HK-2 (cell line): ENCODE measurements around the gene CEP250.
"Not testable (repeated sequence)": the region's sequence is repeated elsewhere in the genome, so short reads cannot be mapped to it uniquely, and the experiment has no call there.

Source experiments
- DNase-seq: peaks from one replicate; pipeline ENCODE4 v3.0.0-alpha.2; 2018; ENCODE audit not compliant: unreplicated experiment

The CEP250 gene

GRCh38 chr20:35457539-35457938 lies 2.1 kb downstream of the CEP250 start:
- not testable (repeated sequence) for DNase-seq

- DNase-seq: no peak
Measured at GRCh38 chr20:35458388-35458787, 3.0 kb downstream of the CEP250 start.

GRCh38 chr20:35461620-35462019 lies 6.2 kb downstream of the CEP250 start:
- no peak for DNase-seq

GRCh38 chr20:35462351-35462750 lies 7.0 kb downstream of the CEP250 start:
- DNase-seq: no peak

DNA sequence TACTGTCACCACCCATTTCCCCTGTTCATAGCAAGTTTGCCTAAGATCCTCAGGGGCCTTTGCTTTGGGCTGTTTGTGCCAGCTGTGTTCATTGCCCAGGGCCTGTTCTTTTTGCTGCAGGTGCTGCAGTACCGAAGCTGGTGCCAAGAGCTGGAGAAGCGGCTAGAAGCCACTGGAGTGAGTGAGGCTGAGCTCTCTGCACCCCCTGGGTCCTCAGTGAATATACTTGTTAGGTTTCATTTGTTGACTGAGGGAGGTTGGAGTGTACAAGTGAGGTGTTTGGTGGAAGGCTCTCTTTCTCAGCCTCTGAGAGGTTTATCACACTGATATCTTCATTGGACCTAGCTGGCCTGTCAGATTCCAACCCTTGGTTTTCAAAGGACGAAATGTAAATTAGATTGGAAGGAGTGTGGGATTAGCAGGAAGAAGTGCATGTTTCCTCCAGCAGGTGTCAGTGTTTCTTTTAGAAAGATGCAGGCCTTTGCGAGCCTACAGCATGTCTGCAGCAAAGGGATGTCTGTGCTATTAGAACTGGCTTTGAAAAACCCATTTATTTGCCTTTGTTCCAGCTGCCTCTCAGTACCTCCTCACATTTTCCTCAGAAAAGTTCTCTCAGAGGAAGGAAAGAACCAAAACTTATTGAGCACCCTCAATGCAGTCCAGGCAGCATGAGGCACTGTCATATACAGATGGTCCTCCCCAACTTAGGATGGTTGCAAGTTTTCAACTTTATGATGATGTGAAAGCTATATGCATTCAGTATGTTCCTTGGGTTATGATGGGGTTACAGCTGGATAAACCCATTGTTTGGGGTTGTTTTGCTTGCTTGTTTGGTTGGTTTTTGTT lies 8.3 kb downstream of the CEP250 start:
- DNase-seq: peak; percentile 47

DNA sequence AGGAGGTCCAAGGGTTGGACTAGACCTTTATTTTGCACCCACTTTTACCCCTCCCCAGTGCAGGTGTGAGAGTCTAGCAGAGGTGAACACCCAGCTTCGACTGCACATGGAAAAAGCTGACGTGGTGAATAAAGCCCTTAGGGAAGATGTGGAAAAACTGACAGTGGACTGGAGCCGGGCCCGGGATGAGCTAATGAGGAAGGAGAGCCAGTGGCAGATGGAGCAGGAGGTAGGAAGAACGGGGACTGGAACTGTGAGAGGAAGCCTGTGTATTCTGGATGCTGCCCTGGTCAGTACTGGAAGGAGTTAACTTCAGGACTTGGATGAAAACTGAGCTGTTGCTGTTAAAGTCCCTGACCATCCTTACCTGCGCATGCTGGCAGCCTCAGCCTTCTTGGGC lies 10.6 kb downstream of the CEP250 start:
- DNase-seq: no peak

- no peak for DNase-seq
Measured at GRCh38 chr20:35466856-35467255, 11.5 kb downstream of the CEP250 start.

GRCh38 chr20:35467339-35468224 lies 12.2 kb downstream of the CEP250 start:
- no peak for DNase-seq

DNA sequence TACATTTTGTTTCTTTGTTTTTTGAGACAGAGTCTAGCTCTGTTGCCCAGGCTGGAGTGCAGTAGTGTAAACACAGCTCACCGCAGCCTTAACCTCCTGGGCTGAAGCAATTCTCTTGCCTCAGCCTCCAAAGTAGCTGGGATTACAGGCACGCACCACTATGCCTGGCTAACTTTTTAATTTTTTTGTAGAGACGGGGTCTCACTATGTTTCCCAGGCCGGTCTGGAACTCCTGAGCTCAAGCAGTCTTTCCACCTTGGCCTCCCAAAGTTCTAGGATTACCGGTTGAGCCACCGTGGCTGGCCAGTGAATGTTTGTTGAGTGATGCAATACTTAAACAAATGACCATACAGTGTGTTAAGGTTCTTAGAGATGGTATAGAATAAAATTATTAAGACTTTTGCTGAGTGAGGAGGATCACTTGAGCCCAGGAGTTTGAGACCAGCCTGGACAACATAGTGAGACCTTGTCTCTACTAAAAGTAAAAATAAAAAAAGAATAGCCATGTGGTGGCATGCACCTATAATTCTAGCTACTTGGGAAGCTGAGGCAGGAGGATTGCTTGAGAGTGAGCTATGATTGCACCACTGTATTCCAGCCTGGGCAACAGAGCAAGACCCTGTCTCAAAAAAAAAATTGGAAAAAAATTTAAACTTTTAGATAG lies 13.4 kb downstream of the CEP250 start:
- DNase-seq: no peak

GRCh38 chr20:35472209-35472608 lies 16.8 kb downstream of the CEP250 start:
- DNase-seq: no peak

DNA sequence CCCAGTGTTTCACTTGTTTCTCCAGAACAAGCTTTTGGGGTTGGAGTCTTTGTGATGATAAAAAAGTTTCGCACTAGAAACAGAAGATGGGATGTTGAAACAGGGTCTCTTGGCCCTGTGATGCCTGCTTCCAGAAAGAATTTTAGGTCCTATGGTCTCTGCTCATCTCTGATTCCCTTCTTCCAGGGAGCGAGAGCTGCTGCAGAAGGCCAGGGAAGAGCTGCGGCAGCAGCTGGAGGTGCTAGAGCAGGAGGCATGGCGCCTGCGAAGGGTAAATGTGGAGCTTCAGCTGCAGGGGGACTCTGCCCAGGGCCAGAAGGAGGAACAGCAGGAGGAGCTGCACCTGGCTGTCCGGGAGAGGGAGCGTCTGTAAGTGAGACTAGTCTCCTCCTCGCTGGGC lies 18.3 kb downstream of the CEP250 start:
- DNase-seq: no peak

DNA sequence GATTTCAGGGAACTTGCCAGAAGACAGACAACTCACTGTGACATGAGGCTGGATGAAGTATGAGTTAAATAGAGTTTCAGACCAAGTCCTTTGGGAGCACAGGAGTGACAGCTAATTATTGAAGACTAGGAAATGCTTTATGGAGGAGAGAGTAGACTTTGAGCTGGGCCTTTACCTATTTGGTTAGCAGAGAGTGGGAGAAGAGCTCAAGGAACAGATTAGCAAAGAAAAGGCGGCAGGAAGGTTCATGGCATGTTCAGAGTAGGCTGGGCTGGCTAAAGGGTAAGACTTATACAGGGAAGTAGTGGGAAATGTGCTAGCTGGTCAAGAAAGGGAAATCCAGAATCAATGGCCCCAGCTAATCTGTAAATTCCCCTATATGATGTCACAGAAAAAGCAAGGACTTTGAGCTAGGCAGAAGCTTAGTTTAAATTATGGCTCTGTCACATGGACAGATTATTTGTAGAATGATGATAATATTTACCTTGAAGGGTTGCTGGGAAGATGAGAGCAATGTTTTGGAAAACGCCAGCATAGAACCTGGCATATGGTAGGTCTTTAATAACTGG lies 19.0 kb downstream of the CEP250 start:
- DNase-seq: no peak

- DNase-seq: no peak
Measured at GRCh38 chr20:35476288-35476687, 20.9 kb downstream of the CEP250 start.

GRCh38 chr20:35478804-35479472 lies 23.5 kb downstream of the CEP250 start:
- DNase-seq: no peak

- DNase-seq: no peak
Measured at GRCh38 chr20:35479798-35480197, 24.4 kb downstream of the CEP250 start.

GRCh38 chr20:35487479-35487878 lies 32.1 kb downstream of the CEP250 start:
- no peak for DNase-seq

DNA sequence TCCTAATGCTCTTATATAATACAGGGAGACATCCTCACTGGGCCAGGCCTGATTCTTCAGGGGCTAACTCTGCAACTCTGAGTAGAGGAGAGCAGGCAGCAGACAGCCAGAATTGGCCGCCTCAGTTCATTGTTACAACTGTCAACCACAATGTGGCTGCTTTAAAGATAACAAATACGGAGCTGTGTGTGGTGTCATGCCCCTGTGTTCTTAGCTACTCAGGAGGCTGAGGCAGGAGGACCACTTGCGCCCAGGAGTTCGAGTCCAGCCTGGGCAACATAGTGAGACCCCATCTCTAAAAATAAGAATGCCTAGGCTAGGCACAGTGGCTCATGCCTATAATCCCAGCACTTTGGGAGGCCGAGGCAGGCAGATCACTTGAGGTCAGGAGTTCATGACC lies 34.3 kb downstream of the CEP250 start:
- DNase-seq: no peak

GRCh38 chr20:35490736-35491181 lies 35.4 kb downstream of the CEP250 start:
- DNase-seq: no peak

- no peak for DNase-seq
Measured at GRCh38 chr20:35491823-35492222, 36.4 kb downstream of the CEP250 start.

- DNase-seq: no peak
Measured at GRCh38 chr20:35492352-35492751, 37.0 kb downstream of the CEP250 start.

- no peak for DNase-seq
Measured at GRCh38 chr20:35496481-35496880, 41.1 kb downstream of the CEP250 start.
